GM21723 (cell line): ENCODE data around the gene EFHC1.
"Not testable (repeated sequence)": the region's sequence is repeated elsewhere in the genome, so short reads cannot be mapped to it uniquely, and the experiment has no call there.

Experiments
- ATAC-seq: cut with Tn5 transposase; IDR thresholded peaks from one replicate; pipeline ENCODE4 v1.9.1; 2021; ENCODE audit warnings: mild to moderate bottlenecking, moderate library complexity; ENCODE audit not compliant: unreplicated experiment

The EFHC1 gene

GRCh38 chr6:52433294-52433693 is 13.2 kb downstream of the EFHC1 start:
- not testable (repeated sequence) for ATAC-seq

- ATAC-seq: no peak
Measured at GRCh38 chr6:52435345-52435744, 15.2 kb downstream of the EFHC1 start.

- no peak for ATAC-seq
Measured at GRCh38 chr6:52438926-52439325, 18.8 kb downstream of the EFHC1 start.

- ATAC-seq: no peak
Measured at GRCh38 chr6:52454556-52454955, 34.4 kb downstream of the EFHC1 start.

- no peak for ATAC-seq
Measured at GRCh38 chr6:52457096-52457495, 37.0 kb downstream of the EFHC1 start.

GRCh38 chr6:52461194-52461593 is 41.1 kb downstream of the EFHC1 start:
- ATAC-seq: not testable (repeated sequence)

GRCh38 chr6:52474173-52474572 is 54.0 kb downstream of the EFHC1 start:
- no peak for ATAC-seq

GRCh38 chr6:52475307-52475706 is 55.2 kb downstream of the EFHC1 start:
- ATAC-seq: no peak

- no peak for ATAC-seq
Measured at GRCh38 chr6:52482903-52483670, 62.9 kb downstream of the EFHC1 start.

GRCh38 chr6:52483671-52484003 is 63.5 kb downstream of the EFHC1 start:
- no peak for ATAC-seq

- no peak for ATAC-seq
Measured at GRCh38 chr6:52489881-52490280, 69.7 kb downstream of the EFHC1 start.

- peak; percentile 69 for ATAC-seq
Measured at GRCh38 chr6:52491203-52492069, 71.3 kb downstream of the EFHC1 start.

GRCh38 chr6:52493669-52494068 is 73.5 kb downstream of the EFHC1 start:
- peak; percentile 12 for ATAC-seq

- no peak for ATAC-seq
Measured at GRCh38 chr6:52494298-52495072, 74.3 kb downstream of the EFHC1 start.

GRCh38 chr6:52495922-52496321 is 75.8 kb downstream of the EFHC1 start:
- no peak for ATAC-seq

GRCh38 chr6:52496631-52497030 is 76.5 kb downstream of the EFHC1 start:
- ATAC-seq: no peak

GRCh38 chr6:52497652-52498408 is 77.7 kb downstream of the EFHC1 start:
- peak; percentile 81 for ATAC-seq

GRCh38 chr6:52498538-52499017 is 78.4 kb downstream of the EFHC1 start:
- ATAC-seq: peak; percentile 55

- no peak for ATAC-seq
Measured at GRCh38 chr6:52499026-52499425, 78.9 kb downstream of the EFHC1 start.

GRCh38 chr6:52499681-52500236 is 79.6 kb downstream of the EFHC1 start:
- ATAC-seq: no peak
